AG08396 (cell line): ENCODE results near the gene AIG1.

Experiments
- DNase-seq: peaks from one replicate; pipeline ENCODE4 v3.0.0; 2012; ENCODE audit warnings: low spot score, mixed read lengths

AIG1 gene

DNA sequence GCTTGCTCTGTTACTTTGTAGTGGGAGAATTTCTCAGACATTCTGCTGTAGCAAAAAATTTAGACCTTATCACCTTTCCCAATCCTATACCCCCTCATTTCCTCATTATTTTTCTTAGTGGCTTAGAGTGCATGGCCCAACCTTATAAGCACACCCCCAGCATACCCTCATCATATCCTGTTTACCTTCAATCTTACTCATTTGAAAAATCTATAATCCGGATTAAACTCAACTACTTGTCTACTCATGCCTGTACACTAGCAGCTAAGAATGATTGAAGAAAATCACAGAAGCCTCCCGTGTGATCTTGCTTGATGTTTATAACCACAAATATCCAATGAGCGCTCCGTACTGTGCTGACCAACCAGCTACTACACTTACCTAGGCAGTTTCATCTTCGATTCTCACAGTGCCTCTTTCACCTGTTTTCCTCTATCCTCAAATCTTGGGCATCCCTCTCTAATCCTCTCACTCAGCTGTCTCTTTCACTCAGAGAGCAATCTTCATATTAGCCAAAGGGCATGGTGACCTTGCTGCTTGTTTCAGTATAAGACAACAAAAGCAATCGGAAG is 36.6 kb downstream of the AIG1 start:
- DNase-seq: no peak

- DNase-seq: no peak
Measured at GRCh38 chr6:143098054-143098671, 37.5 kb downstream of the AIG1 start.

DNA sequence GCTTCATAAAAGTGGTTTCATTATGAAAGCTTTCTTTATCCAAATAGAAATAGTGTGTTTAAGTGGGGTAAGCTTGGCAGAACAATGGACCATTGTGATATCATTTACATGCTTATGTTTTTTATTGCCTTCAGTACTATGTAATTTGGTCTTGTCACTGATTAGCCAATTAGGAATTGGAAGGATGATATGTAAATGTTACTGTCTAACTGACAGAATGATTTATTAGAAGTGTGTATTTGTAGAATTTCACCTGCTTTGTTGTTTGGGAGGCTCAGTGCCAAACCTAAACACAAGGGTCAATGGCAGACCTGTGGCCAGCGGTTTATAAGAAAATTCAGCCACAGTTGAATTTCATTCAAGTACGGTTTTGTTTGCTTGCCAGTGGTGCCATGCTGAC is 39.0 kb downstream of the AIG1 start:
- DNase-seq: no peak

DNA sequence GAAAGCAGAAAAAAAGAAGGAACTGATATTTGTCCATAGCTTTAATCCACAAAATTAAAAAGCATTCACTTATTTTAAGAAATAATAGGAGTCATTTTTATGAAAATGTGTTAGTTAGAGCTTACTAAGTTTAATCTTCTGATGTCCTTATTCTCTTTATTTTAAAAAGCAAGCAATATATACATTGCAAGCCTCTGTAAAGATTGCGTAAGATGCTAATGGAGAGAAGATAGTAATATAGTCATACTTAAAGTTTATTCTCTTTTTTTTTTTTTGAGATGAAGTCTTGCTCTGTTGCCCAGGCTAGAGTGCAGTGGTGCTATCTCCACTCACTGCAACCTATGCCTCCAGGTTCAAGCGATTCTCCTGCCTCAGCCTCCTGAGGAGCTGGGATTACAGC is 39.7 kb downstream of the AIG1 start:
- DNase-seq: no peak

DNA sequence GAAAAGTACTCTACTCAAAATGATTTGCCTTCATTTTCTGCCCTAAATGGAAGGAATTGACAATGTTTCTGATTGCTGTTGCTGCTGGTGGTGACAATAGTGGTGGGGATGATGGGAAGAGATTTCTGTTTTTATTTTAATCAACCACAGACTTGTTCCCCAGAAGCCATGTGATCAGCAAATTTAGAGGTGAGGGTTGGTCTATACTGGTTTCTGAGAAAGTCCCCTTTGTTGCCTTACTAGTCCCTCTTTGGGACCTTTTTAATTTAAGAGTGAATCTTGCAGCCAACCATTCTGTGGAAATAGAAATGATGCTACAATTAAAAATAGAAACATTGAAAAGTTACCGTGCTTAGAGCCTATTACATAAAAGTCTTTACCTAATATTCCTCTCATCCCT is 43.2 kb downstream of the AIG1 start:
- no peak for DNase-seq

DNA sequence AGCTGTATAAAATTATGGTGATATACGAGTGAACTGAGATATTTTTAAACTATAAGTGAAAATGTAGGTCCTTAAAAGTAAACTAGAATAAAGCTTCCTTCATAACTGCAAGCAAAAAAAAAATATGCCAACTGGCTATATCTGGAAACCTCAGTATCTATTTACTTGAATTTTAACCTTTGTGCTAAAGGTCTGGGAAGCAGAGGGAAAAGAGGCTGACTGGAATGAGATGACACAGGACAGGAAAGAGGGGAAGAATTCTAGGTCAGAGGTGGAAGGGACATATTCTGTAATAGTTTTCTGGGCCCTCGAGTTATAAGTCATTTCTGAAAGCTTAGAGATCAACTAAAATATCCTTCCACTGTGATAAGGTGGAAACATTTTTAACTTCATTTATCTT is 46.8 kb downstream of the AIG1 start:
- DNase-seq: no peak

GRCh38 chr6:143107911-143108761 is 47.4 kb downstream of the AIG1 start:
- DNase-seq: no peak

- no peak for DNase-seq
Measured at GRCh38 chr6:143109196-143109595, 48.5 kb downstream of the AIG1 start.

- DNase-seq: no peak
Measured at GRCh38 chr6:143110572-143110971, 49.9 kb downstream of the AIG1 start.

- peak; percentile 7 for DNase-seq
Measured at GRCh38 chr6:143110996-143111395, 50.3 kb downstream of the AIG1 start.

GRCh38 chr6:143111443-143111842 is 50.8 kb downstream of the AIG1 start:
- DNase-seq: no peak

- DNase-seq: no peak
Measured at GRCh38 chr6:143112084-143112768, 51.5 kb downstream of the AIG1 start.

- DNase-seq: no peak
Measured at GRCh38 chr6:143112837-143113236, 52.1 kb downstream of the AIG1 start.

DNA sequence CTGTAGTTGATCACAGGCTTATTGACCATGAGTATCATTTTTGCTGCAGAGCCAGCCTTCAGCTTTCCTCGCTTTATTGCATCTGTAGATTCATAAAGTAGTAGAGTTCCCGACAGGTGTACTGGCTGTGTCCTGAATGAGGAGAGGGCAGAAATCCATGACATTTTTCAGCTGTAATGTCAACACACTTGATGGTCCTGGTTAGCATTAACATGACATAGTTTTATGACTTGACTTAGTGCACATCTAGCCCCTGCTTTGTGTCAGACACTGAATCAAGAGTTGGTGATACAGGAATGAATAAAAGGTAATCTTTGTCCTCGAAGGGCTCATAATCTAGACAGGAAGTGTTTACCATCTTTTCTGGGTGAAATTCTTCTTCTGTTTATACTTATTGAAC is 55.0 kb downstream of the AIG1 start:
- no peak for DNase-seq

DNA sequence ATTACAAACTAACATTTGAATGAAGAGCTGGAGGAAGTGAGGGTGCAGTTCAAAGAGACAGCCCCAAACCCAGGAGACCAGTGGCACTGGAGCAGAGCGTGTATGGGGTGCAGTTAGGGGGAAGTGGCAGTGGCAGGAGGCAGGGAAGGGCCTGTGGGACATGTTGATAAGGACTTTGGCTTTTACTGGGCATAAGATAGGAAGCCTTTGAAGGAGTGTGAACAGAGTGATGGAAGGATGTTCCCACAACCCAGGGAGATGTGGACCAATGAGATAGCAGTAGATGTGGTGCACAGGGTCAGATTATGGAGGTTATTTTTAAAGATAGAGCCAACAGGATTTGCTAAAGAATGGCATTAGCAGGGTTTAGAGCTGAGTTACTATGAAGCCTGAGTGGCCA is 56.4 kb downstream of the AIG1 start:
- no peak for DNase-seq

DNA sequence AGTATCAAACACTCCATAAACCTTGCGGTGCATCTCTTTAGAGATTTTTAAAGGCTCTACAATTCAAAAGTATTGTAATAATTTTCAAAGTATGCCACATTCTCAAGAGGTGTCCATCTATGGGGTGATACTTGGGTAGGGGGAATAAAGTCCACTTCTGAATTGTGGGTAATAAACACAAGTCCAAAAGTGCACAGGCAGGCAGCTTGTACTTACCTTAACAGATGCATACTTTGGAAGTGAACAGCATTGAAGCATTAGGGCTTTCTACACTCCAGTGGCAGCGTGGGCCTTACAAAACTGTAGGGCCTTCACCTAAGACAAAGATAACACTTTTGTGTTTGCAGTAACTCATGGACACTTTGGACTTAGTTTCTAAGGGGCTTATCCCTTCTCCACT is 58.6 kb downstream of the AIG1 start:
- DNase-seq: no peak

- DNase-seq: no peak
Measured at GRCh38 chr6:143123081-143123480, 62.4 kb downstream of the AIG1 start.

DNA sequence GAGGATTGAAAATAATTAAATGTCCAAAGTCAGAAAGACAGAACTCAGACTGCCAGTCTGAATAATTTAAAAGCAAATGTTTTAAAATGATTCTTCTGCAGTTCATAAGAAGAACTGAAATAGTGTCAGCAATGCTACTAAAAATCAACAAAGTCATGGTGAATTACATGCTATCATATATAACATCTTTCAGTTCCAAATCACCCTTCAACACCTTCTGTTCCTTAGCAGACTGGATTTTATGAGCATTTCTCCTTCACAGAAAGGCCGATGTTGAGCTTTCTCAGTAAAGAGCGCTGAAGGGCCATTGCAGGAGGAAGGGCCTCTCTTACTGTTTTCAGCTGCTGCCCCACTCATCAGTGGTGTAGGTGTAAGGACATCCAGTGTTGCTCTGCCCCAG is 63.3 kb downstream of the AIG1 start:
- DNase-seq: no peak

DNA sequence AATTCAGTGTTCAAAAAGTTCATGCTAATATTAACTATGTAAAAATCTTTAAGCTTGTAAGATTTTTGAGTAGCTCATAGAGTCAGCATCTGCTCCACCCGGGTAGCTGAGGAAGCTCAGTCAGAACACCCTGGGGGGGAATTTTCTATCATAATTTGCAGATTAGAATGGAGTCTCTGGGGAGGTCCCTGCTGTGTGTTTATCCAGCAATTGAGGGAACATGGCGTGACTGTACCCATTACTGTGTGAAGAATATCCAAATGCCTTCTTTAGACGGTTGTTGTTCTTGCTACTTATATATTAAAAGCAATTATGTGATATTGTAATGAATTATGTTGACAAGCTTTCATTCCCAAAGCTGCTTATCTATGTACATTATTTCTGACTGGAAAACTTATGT is 64.8 kb downstream of the AIG1 start:
- no peak for DNase-seq

GRCh38 chr6:143125864-143126573 is 65.3 kb downstream of the AIG1 start:
- no peak for DNase-seq

DNA sequence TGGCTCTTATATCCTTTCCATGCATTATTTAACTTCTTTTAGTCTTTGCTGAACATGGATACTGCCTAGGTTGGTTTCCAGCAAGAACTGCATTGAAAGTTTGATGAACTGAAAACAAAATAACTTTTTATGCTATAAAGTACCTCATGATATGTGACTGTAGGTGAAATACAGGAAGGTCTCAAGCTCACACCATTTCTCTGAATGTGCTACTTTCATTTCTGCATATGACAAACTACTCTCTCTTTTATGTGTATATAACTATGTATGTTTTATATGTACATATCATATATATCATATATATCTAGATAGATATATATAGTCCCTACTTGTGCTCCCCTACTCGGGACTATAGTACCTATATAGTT is 65.9 kb downstream of the AIG1 start:
- DNase-seq: no peak

DNA sequence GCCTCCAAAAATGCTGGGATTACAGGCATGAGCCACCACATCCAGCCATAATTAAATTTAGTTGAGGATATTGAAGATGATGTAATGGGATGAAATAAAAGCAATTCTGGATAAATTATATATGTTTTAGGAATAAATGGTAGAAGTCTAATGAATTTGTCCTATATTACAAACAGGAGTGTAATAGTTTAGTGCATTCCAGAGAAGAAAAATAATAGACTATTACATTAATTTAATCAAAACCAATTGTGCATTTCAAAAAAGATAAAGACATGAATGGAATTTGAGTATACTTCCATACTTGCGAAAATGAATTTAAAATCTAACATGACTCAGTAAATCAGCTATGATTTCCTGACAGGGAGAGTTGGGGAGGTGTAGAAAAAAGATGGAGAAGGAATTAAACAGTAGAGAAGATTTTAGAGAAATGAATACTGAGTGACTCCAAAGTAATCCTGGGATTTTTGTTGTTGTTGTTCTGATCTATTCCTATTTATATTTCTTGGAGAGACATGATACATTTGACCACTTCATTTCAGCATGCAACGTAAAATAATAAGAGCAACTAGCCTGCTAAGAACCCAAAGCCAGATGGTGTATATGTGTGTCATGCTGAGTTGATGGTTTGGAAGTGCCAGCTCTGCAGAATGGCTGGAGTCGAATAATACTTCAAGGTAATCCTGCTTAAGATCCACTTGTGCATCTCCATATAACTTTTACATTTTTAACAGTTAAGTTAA is 67.4 kb downstream of the AIG1 start:
- DNase-seq: no peak
